Measurements from ENCODE around the gene PGLYRP2. TPM values are rescaled to one million over a fixed set of nuclear protein-coding genes. Genes with fewer than 3 reads are reported as not detected.

Gene PGLYRP2
- total and polyA plus RNA-seq, 2 experiments from 2014 or later = not detected

- DNase-seq (ENCODE audit: low spot score) = no peak
- WGBS (ENCODE audit: low lambda C conversion rate, missing lambda C conversion rate) = 99% methylated on average over 6 of the region's 6 CpGs
- TF ChIP-seq EZH2 (IDR thresholded peaks at IDR 0.05; ENCODE audit: borderline replicate concordance) (no peak), EZH2phosphoT487 (IDR thresholded peaks at IDR 0.05; ENCODE audit: low read depth, severe bottlenecking, unreplicated experiment) (no peak)
- TF ChIP-seq, protein P1, sequence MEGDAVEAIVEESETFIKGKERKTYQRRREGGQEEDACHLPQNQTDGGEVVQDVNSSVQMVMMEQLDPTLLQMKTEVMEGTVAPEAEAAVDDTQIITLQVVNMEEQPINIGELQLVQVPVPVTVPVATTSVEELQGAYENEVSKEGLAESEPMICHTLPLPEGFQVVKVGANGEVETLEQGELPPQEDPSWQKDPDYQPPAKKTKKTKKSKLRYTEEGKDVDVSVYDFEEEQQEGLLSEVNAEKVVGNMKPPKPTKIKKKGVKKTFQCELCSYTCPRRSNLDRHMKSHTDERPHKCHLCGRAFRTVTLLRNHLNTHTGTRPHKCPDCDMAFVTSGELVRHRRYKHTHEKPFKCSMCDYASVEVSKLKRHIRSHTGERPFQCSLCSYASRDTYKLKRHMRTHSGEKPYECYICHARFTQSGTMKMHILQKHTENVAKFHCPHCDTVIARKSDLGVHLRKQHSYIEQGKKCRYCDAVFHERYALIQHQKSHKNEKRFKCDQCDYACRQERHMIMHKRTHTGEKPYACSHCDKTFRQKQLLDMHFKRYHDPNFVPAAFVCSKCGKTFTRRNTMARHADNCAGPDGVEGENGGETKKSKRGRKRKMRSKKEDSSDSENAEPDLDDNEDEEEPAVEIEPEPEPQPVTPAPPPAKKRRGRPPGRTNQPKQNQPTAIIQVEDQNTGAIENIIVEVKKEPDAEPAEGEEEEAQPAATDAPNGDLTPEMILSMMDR (IDR thresholded peaks at IDR 0.05; ENCODE audit: poor library complexity) = no peak
- Histone ChIP-seq H3K36me3 (replicated peaks; ENCODE audit: insufficient read depth, low read depth) (no peaks in the 10 kb centered on the region), H3K27ac (no peak overlapping the region), H3K9me3 (ENCODE audit: low read depth) (no peaks in the 10 kb centered on the region), H2AFZ (no peak overlapping the region), H3K4me1 (ENCODE audit: insufficient read depth) (peaks cover 4% of the 10 kb centered on the region), H4K20me1 (ENCODE audit: insufficient read depth, poor library complexity, severe bottlenecking) (no peaks in the 10 kb centered on the region), H3K9me2 (replicated peaks; ENCODE audit: insufficient read depth) (no peaks in the 10 kb centered on the region), H3K79me2 (peaks cover 7% of the 10 kb centered on the region), H3K27me3 (no peaks in the 10 kb centered on the region), H3K4me2 (no peak overlapping the region), H3K4me3 (no peak overlapping the region)
These were observed 56.2 kb downstream of the PGLYRP2 start for GRCh38 chr19:15423130-15423529.

GRCh38 chr19:15422296-15423075, 56.8 kb downstream of the PGLYRP2 start:
- TF ChIP-seq EZH2phosphoT487 (IDR thresholded peaks at IDR 0.05; ENCODE audit: low read depth, severe bottlenecking, unreplicated experiment) (no peak), EZH2 (IDR thresholded peaks at IDR 0.05; ENCODE audit: borderline replicate concordance) (no peak)
- TF ChIP-seq, protein P1 (IDR thresholded peaks at IDR 0.05; ENCODE audit: poor library complexity) = no peak
- Histone ChIP-seq H3K36me3 (replicated peaks; ENCODE audit: insufficient read depth, low read depth) (no peaks in the 10 kb centered on the region), H3K4me3 (no peak overlapping the region), H3K9me2 (replicated peaks; ENCODE audit: insufficient read depth) (no peaks in the 10 kb centered on the region), H3K79me2 (peaks cover 11% of the 10 kb centered on the region), H4K20me1 (ENCODE audit: insufficient read depth, poor library complexity, severe bottlenecking) (peaks cover 6% of the 10 kb centered on the region), H3K27ac (no peak overlapping the region), H3K4me1 (ENCODE audit: insufficient read depth) (peaks cover 4% of the 10 kb centered on the region), H3K9me3 (ENCODE audit: low read depth) (no peaks in the 10 kb centered on the region), H3K4me2 (no peak overlapping the region), H3K27me3 (no peaks in the 10 kb centered on the region), H2AFZ (no peak overlapping the region)
- no peak for DNase-seq (ENCODE audit: low spot score)
- WGBS (ENCODE audit: low lambda C conversion rate, missing lambda C conversion rate) = 97% methylated on average over 22 of the region's 22 CpGs

- H3K4me2 ChIP-seq = no peak overlapping the region
- no peaks in the 10 kb centered on the region for H3K9me2 ChIP-seq (replicated peaks; ENCODE audit: insufficient read depth)
- H3K9me3 ChIP-seq (ENCODE audit: low read depth) = no peaks in the 10 kb centered on the region
- no peaks in the 10 kb centered on the region for H3K36me3 ChIP-seq (replicated peaks; ENCODE audit: insufficient read depth, low read depth)
- no peak overlapping the region for H3K27ac ChIP-seq
- H3K79me2 ChIP-seq = peaks cover 18% of the 10 kb centered on the region
- 89% methylated on average over 15 of the region's 15 CpGs for WGBS (ENCODE audit: low lambda C conversion rate, missing lambda C conversion rate)
- DNase-seq (ENCODE audit: low spot score) = no peak
- H3K27me3 ChIP-seq = no peaks in the 10 kb centered on the region
- TF ChIP-seq EZH2 (IDR thresholded peaks at IDR 0.05; ENCODE audit: borderline replicate concordance) (no peak), EZH2phosphoT487 (IDR thresholded peaks at IDR 0.05; ENCODE audit: low read depth, severe bottlenecking, unreplicated experiment) (no peak)
- TF ChIP-seq, protein P1 (IDR thresholded peaks at IDR 0.05; ENCODE audit: poor library complexity) = no peak
- H2AFZ ChIP-seq = no peak overlapping the region
- no peak overlapping the region for H3K4me3 ChIP-seq
- peaks cover 11% of the 10 kb centered on the region for H3K4me1 ChIP-seq (ENCODE audit: insufficient read depth)
- peaks cover 13% of the 10 kb centered on the region for H4K20me1 ChIP-seq (ENCODE audit: insufficient read depth, poor library complexity, severe bottlenecking)
These were observed 57.5 kb downstream of the PGLYRP2 start for GRCh38 chr19:15421721-15422260.

Measured in hepatocyte (in vitro differentiated cells).